Esophagus muscularis mucosa (tissue), 4 donors: ENCODE measurements around the gene HOXA2. TPM values are rescaled to one million over a fixed set of nuclear protein-coding genes. Genes with fewer than 3 reads are reported as not detected.

Experiments used
- DNase-seq: peaks from one replicate; pipeline ENCODE4 v3.0.0-alpha.2; 2017; ENCODE audit errors: extremely low spot score
- H3K27ac ChIP-seq, 4 donors: fragments of 200-600 bp; sonication (generic); replicated peaks in 1 of 4; 1 replicate in 3 of 4; 2 replicates in 1 of 4; pipeline ENCODE4 v1.5.1; 2016 to 2019; ENCODE audit warnings: mild to moderate bottlenecking in 1 of 4
- H3K27me3 ChIP-seq, 4 donors: fragments of 200-600 bp; sonication (generic); one replicate each; pipeline versions ENCODE4 v1.5.1 to v1.6.0; 2016 to 2019
- H3K36me3 ChIP-seq, 4 donors: fragments of 200-600 bp; sonication (generic); one replicate each; pipeline ENCODE4 v1.5.1; 2016 to 2019
- H3K4me1 ChIP-seq, 4 donors: fragments of 200-600 bp; sonication (generic); one replicate each; pipeline ENCODE4 v1.5.1; 2016 to 2019
- H3K4me3 ChIP-seq, 4 donors: fragments of 200-600 bp; sonication (generic); 1 replicate in 2 of 4; 2 replicates in 2 of 4; pipeline ENCODE4 v1.5.1; 2016 to 2019; ENCODE audit warnings: mild to moderate bottlenecking in 4 of 4, moderate library complexity in 1 of 4
- H3K9me3 ChIP-seq, 4 donors: fragments of 200-600 bp; sonication (generic); 1 replicate in 3 of 4; 2 replicates in 1 of 4; pipeline ENCODE4 v1.5.1; 2016 to 2019
- EP300 ChIP-seq: sonication (generic); formaldehyde crosslinking; IDR thresholded peaks from one replicate; pipeline ENCODE4 v1.6.1; 2017; ENCODE audit warnings: antibody characterized with exemption
- POLR2A ChIP-seq: fragments of 450-650 bp; IDR thresholded peaks from one replicate; pipeline ENCODE4 v1.6.1; 2017; ENCODE audit warnings: antibody characterized with exemption, moderate library complexity, mild to moderate bottlenecking, low read depth
- POLR2AphosphoS5 ChIP-seq, 2 donors: sonication (generic); formaldehyde crosslinking; IDR thresholded peaks; one replicate each; pipeline ENCODE4 v1.6.1; 2017; ENCODE audit warnings: antibody characterized with exemption in 2 of 2
- WGBS: methylation state at CpG from one replicate; pipeline ENCODE4 v1.1.5; 2018; 5-methylcytosine and 5-hydroxymethylcytosine counted together
- intact Hi-C: fragments of 100-400 bp; cut with DNase I; formaldehyde crosslinking; loops from one replicate; pipeline ENCODE4 v1.15.1; 2023
- total RNA-seq, 4 donors: library from RNA; depleted of rRNA; stranded (reverse); fragments of >200 nt; gene quantifications; one replicate each; pipeline versions ENCODE4 v1.1.0 to v1.2.1, GENCODE V29; 2016
- TF ChIP-seq, protein P1 (sequence below), 3 experiments: fragments of 200-600 bp in 2 of 3; fragments of 450-650 bp in 1 of 3; sonication (generic) in 2 of 3; IDR thresholded peaks; one replicate each; pipeline ENCODE4 v1.5.1; 2017 to 2019; ENCODE audit warnings: antibody characterized with exemption in 3 of 3, mild to moderate bottlenecking in 2 of 3, moderate library complexity in 1 of 3

HOXA2 gene
- total RNA-seq, 4 donors from 2014 or later = 3.3 to 5.4 (median 4.4) TPM

- no peak for DNase-seq
- WGBS = 51% methylated on average over 6 of the region's 6 CpGs
- Histone ChIP-seq H3K9me3 (no peaks in the 10 kb centered on the region), H3K4me3 (no peak overlapping the region), H3K36me3 (no peaks in the 10 kb centered on the region), H3K27me3 (no peaks in the 10 kb centered on the region), H3K4me1 (peaks cover 0 to 85% (median 82%) of the 10 kb centered on the region in 4 donors), H3K27ac (peak overlapping the region; percentile 96 to 99 (median 99))
- intact Hi-C loops = no loop called here
- no peak for TF ChIP-seq POLR2A
- TF ChIP-seq, protein P1, sequence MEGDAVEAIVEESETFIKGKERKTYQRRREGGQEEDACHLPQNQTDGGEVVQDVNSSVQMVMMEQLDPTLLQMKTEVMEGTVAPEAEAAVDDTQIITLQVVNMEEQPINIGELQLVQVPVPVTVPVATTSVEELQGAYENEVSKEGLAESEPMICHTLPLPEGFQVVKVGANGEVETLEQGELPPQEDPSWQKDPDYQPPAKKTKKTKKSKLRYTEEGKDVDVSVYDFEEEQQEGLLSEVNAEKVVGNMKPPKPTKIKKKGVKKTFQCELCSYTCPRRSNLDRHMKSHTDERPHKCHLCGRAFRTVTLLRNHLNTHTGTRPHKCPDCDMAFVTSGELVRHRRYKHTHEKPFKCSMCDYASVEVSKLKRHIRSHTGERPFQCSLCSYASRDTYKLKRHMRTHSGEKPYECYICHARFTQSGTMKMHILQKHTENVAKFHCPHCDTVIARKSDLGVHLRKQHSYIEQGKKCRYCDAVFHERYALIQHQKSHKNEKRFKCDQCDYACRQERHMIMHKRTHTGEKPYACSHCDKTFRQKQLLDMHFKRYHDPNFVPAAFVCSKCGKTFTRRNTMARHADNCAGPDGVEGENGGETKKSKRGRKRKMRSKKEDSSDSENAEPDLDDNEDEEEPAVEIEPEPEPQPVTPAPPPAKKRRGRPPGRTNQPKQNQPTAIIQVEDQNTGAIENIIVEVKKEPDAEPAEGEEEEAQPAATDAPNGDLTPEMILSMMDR (IDR thresholded peaks at IDR 0.05) = no peak
- TF ChIP-seq POLR2AphosphoS5 (IDR thresholded peaks at IDR 0.05) = no peak
- TF ChIP-seq EP300 = no peak
These were observed 30.5 kb upstream of the HOXA2 start for GRCh38 chr7:27132978-27133377.

DNA sequence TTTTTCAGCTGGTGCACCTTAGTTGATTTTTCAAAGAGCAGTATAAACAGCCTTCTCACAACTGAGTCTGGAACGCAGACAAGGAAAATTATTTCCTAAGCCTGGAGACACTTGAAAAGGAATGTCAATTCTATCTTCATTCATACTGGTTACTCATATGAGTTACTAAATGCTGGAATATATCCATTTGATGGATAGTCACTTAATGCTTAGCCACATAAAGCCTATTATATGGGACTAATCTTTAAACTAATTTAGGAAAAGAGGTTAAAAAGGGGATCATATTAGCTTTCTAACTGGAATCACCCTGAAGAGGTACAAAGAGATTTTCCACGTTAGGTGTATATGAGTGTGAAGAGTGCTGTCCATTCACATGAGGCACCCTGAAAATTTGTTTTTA lies 29.7 kb upstream of the HOXA2 start:
- Histone ChIP-seq H3K4me1 (peaks cover 0 to 85% (median 82%) of the 10 kb centered on the region in 4 donors), H3K9me3 (no peaks in the 10 kb centered on the region), H3K27me3 (no peaks in the 10 kb centered on the region), H3K36me3 (no peaks in the 10 kb centered on the region), H3K4me3 (peak overlapping the region in 1 of 4 donors; percentile 88), H3K27ac (peak overlapping the region; percentile 96 to 100 (median 99))
- TF ChIP-seq POLR2AphosphoS5 (IDR thresholded peaks at IDR 0.05) (peak in 1 of 2 donors; percentile 9), POLR2A (no peak)
- no peak for DNase-seq
- intact Hi-C loops = no loop called here
- WGBS = 51% methylated on average over 2 of the region's 2 CpGs

GRCh38 chr7:27131390-27131819 lies 28.9 kb upstream of the HOXA2 start:
- Histone ChIP-seq H3K4me3 (peak overlapping the region; percentile 81 to 94 (median 89)), H3K9me3 (no peaks in the 10 kb centered on the region), H3K27ac (peak overlapping the region; percentile 96 to 100 (median 99)), H3K27me3 (no peaks in the 10 kb centered on the region), H3K36me3 (no peaks in the 10 kb centered on the region), H3K4me1 (peaks cover 0 to 85% (median 82%) of the 10 kb centered on the region in 4 donors)
- DNase-seq = no peak
- TF ChIP-seq EP300 = no peak
- TF ChIP-seq, protein P1 (IDR thresholded peaks at IDR 0.05) = no peak
- TF ChIP-seq POLR2A = no peak
- no peak for TF ChIP-seq POLR2AphosphoS5 (IDR thresholded peaks at IDR 0.05)
- 36% methylated on average over 12 of the region's 12 CpGs for WGBS
- intact Hi-C loops = no loop called here

GRCh38 chr7:27130540-27131389 lies 28.3 kb upstream of the HOXA2 start, which contains the start of gene HOXA4:
Gene HOXA4 (minus strand): TSS chr7:27130757. CDS start chr7:27130733, 24 bp downstream.
- peak within 1 kb of the TSS; percentile 96 to 100 (median 99) for H3K27ac ChIP-seq
- DNase-seq = no peak
- WGBS = 6% methylated on average over 39 of the region's 67 CpGs
- H3K36me3 ChIP-seq = no peaks in the 10 kb centered on the region
- H3K4me3 ChIP-seq = peak within 1 kb of the TSS; percentile 81 to 94 (median 89)
- H3K4me1 ChIP-seq = peaks cover under 1 to 85% (median 83%) of the 10 kb centered on the region in 4 donors
- no peaks in the 10 kb centered on the region for H3K27me3 ChIP-seq
- TF ChIP-seq EP300 = no peak
- peak; percentile 91 for TF ChIP-seq POLR2A
- TF ChIP-seq POLR2AphosphoS5 (IDR thresholded peaks at IDR 0.05) = peak; percentile 98
- TF ChIP-seq, protein P1 (IDR thresholded peaks at IDR 0.05) = no peak
- intact Hi-C loops = no loop called here
- H3K9me3 ChIP-seq = no peaks in the 10 kb centered on the region

GRCh38 chr7:27129729-27130539 lies 27.5 kb upstream of the HOXA2 start:
- no peaks in the 10 kb centered on the region for H3K36me3 ChIP-seq
- 50% methylated on average over 9 of the region's 72 CpGs for WGBS
- no peak for TF ChIP-seq POLR2A
- TF ChIP-seq, protein P1 (IDR thresholded peaks at IDR 0.05) = peak; percentile 37 to 49 (median 41)
- peak; percentile 16 to 26 for TF ChIP-seq POLR2AphosphoS5 (IDR thresholded peaks at IDR 0.05)
- no peak for TF ChIP-seq EP300
- no peaks in the 10 kb centered on the region for H3K27me3 ChIP-seq
- peak overlapping the region; percentile 81 to 94 (median 89) for H3K4me3 ChIP-seq
- peak overlapping the region; percentile 96 to 100 (median 99) for H3K27ac ChIP-seq
- H3K9me3 ChIP-seq = no peaks in the 10 kb centered on the region
- H3K4me1 ChIP-seq = peaks cover 8 to 85% (median 83%) of the 10 kb centered on the region in 4 donors
- DNase-seq = no peak
- intact Hi-C loops = no loop called here
